ENCODE results near the gene POLR2A.

POLR2A gene

GRCh38 chr17:7538050-7538449 is 53.9 kb downstream of the POLR2A start:
- Histone ChIP-seq H3K9me3 (ENCODE audit: severe bottlenecking) (no peaks in the 10 kb centered on the region), H3K36me3 (no peaks in the 10 kb centered on the region), H3K4me3 (ENCODE audit: low read depth, low read length) (no peak overlapping the region), H3K27me3 (ENCODE audit: insufficient read depth, low read depth, severe bottlenecking) (no peaks in the 10 kb centered on the region), H3K27ac (no peak overlapping the region)
- no peak for TF ChIP-seq CTCF (IDR thresholded peaks at IDR 0.05; ENCODE audit: low read depth, low read length)
- no peak for DNase-seq

DNA sequence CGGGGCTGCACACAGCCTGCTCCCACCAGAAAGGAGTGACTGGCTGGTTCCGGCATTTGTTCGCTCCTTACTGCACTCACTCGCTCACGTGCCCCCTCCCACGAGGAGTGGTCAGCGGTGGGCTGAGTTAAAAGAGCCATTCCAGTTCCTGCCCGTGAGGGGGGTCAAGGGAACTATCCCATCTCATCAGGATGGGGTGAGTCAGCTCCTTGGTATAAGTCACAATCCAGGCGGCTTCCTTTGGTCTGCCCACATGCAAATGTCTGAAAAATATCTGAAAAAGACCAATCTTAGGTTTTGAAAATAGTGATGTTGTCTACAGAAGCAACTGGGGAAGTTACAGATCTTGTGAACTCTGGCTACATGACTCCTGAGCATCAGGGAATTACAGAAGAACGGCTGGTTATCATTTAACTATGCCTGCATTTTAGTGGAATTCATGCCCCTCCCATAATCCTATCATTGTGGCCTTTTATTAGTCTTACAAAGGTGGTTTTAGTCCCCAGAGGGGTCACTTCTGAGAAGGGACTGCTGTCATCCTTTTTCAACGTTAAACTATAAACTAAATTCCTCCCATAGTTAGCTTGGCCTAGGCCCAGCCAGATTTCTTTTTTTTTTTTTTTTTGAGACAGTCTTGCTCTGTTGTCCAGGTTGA is 54.9 kb downstream of the POLR2A start:
- Histone ChIP-seq H3K4me3 (ENCODE audit: low read depth, low read length) (no peak overlapping the region), H3K9me3 (ENCODE audit: severe bottlenecking) (no peaks in the 10 kb centered on the region), H3K36me3 (no peaks in the 10 kb centered on the region), H3K27me3 (ENCODE audit: insufficient read depth, low read depth, severe bottlenecking) (no peaks in the 10 kb centered on the region), H3K27ac (no peak overlapping the region)
- TF ChIP-seq CTCF (IDR thresholded peaks at IDR 0.05; ENCODE audit: low read depth, low read length) = no peak
- DNase-seq = no peak

DNA sequence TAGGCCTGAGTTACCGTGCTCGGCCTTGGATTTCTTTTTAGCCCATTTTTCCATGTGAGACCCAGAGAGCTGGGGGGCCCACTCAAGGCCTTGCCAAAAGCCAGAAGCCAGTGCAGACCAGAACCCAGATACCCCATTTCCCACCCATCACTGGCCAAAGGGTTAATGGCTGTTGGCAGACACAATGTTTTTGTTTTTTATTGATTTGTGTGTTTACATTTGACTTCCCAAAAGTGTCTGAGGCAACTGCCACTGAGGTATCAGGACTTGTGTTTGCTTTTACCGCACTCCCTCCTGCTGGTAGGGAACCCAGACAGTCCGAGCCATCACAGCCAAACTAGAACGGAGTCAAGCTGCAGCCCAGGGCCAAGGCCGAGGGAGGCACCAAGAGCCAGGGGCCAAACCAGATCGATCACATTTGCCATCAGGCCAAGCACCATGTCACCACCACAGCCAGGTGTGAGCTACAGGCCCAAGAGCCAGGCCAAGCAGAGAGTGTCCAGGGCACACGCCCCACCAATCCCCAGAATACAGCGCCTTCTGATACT is 57.0 kb downstream of the POLR2A start:
- no peak for TF ChIP-seq CTCF (IDR thresholded peaks at IDR 0.05; ENCODE audit: low read depth, low read length)
- H3K27ac ChIP-seq = no peak overlapping the region
- no peak for DNase-seq
- H3K9me3 ChIP-seq (ENCODE audit: severe bottlenecking) = no peaks in the 10 kb centered on the region
- no peaks in the 10 kb centered on the region for H3K27me3 ChIP-seq (ENCODE audit: insufficient read depth, low read depth, severe bottlenecking)
- no peak overlapping the region for H3K4me3 ChIP-seq (ENCODE audit: low read depth, low read length)
- no peaks in the 10 kb centered on the region for H3K36me3 ChIP-seq

DNA sequence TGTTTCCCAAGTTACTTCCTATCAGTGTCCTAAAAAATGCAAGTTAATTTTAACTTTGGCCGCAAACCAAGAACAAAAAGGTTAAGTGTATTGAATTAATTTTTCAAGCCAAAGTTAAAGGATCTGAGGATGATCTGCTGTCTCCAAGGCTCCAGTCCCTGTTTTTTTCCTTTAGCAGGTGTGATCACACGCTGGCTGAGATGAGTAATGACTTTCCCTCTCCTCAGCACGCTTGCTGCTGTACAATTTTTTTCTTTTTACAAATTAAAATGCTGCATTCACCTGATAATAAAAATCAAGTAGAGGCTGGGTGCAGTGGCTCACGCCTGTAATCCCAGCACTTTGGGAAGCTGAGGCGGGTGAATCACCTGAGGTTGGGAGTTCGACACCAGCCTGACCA is 60.7 kb downstream of the POLR2A start:
- TF ChIP-seq CTCF (IDR thresholded peaks at IDR 0.05; ENCODE audit: low read depth, low read length) = no peak

DNA sequence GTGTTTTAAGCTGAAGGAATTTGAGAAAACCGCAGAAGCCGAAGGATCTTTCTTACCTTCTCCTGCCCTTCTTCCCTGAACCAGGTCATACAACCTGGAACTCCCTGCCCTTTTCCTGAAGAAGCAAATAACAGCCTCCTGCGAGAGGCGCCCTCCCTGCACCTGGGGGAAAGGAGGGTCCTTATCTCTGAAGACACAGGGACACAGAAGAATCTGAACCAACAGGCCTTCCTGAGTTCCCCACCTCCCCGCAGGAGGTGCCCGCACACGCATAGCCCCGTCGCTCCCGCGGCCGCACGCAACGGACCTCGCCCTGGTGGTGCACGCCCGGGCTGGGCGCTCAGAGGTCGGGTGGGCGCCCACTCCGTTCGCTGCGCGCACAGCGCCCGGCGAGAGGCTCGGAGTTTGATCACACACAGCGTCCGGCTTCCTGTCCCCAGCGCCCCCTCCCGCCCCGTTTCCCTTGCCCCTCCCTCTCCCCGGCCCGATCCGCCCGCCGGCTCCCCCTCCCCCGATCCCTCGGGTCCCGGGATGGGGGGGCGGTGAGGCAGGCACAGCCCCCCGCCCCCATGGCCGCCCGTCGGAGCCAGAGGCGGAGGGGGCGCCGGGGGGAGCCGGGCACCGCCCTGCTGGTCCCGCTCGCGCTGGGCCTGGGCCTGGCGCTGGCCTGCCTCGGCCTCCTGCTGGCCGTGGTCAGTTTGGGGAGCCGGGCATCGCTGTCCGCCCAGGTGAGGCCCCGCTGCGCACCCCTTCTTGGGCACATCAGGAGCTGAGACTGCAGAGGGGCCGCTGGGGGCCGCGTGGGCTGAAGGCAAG is 64.6 kb downstream of the POLR2A start, which contains the start of gene TNFSF12:
TNFSF12 (plus strand) TSS at position 474 of the 816 bp plus-strand sequence; CDS start at position 570, 96 bp downstream.
- TF ChIP-seq CTCF (IDR thresholded peaks at IDR 0.05; ENCODE audit: low read depth, low read length) = peak; percentile 11; the same call in 1 of the 2 replicates
- DNase-seq = peak; percentile 51

More for the DNA sequence above, 60.7 kb downstream of the POLR2A start:
- Histone ChIP-seq H3K9me3 (ENCODE audit: severe bottlenecking) (no peaks in the 10 kb centered on the region), H3K27me3 (ENCODE audit: insufficient read depth, low read depth, severe bottlenecking) (no peaks in the 10 kb centered on the region), H3K4me3 (ENCODE audit: low read depth, low read length) (no peak overlapping the region), H3K36me3 (no peaks in the 10 kb centered on the region), H3K27ac (no peak overlapping the region)
- no peak for DNase-seq

More for the DNA sequence above, 64.6 kb downstream of the POLR2A start, which contains the start of gene TNFSF12:
- H3K27me3 ChIP-seq (ENCODE audit: insufficient read depth, low read depth, severe bottlenecking) = no peaks in the 10 kb centered on the region
- H3K27ac ChIP-seq = no peak within 1 kb of the TSS
- H3K4me3 ChIP-seq (ENCODE audit: low read depth, low read length) = peak within 1 kb of the TSS; percentile 60
- H3K36me3 ChIP-seq = no peaks in the 10 kb centered on the region
- no peaks in the 10 kb centered on the region for H3K9me3 ChIP-seq (ENCODE audit: severe bottlenecking)
